GM19351 (cell line): ENCODE results near the gene E4F1.
"Not testable (repeated sequence)": the region's sequence is repeated elsewhere in the genome, so short reads cannot be mapped to it uniquely, and the experiment has no call there.

ENCODE experiments used
- ATAC-seq: cut with Tn5 transposase; IDR thresholded peaks from one replicate; pipeline ENCODE4 v1.9.1; 2021; ENCODE audit warnings: mild to moderate bottlenecking, moderate library complexity; ENCODE audit not compliant: unreplicated experiment

Gene E4F1

DNA sequence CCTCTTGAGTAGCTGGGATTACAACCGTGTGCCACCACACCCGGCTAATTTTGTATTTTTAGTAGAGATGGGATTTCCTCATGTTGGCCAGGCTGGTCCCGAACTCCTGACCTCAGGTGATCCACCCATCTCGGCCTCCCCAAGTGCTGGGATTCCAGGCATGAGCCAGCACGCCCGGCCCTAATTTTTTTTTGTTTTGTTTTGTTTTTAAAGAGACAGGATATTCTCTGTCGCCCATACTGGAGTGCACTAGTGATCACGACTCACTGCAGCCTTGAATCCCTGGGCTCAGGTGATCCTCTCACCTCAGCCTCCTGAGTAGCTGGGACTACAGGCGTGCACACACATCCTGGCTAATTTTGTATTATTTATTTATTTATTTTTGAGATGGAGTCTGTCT is 16.9 kb downstream of the E4F1 start:
- ATAC-seq = not testable (repeated sequence)

DNA sequence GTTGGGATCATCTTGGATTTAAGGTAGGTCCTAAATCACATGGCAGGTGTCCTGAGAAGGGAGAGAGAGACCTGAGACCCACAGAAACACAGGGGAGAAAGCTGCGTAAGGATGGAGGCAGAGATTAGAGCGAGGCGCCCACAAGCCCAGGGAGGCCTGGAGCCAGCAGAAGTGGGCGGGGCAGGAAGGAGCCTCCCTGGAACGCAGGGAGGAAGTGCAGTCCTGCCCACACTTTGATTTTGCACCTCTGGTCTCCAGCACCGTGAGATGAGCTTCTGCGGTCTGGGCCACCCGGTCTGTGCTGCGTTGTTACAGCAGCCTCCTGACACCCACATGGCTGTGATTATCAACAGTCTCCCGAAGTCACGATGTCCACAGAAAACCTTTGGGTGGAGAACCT is 19.2 kb downstream of the E4F1 start:
- ATAC-seq = no peak

DNA sequence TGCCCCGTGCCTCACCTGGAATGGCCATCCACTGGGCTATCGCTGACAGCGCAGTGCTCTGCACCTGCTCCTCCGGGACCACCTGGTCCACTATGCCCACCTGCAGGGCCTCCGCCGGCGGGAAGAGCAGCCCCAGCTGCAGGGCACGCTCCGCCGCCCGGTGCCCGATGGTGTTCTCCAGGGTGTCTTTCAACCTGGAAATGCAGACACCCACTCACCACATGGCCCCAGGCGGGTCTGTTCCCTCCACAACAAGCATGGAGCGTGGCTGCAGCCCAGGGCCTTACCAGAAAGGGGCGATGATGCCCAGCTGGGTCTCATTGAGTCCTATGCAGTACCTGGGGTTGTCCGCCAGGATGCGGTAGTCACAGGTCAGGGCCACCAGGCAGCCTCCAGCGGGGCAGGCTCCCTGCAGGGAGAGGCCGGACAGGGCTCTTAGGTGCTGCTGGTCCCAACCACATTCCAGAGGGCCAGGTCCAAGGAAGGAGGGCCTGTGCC is 19.7 kb downstream of the E4F1 start:
- ATAC-seq = no peak

DNA sequence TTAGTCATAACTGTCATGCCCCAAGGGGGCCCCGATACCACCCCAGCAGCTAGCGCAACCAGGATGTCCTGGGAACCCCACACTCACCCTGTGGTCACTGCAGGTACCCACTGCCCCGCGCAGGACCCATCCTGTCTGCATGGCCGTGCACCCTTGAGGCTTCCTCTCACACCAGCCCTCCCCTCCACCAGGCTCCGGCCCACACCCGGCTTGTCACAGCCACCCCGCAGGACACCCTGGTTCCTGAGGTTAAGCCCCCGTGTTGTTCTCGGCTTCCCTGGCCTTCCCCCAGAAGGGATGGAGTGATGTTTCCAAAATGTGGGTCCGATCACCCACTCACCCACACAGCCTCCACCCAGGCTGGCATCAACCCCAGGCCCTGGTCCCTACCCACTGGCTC is 20.4 kb downstream of the E4F1 start:
- ATAC-seq = no peak

DNA sequence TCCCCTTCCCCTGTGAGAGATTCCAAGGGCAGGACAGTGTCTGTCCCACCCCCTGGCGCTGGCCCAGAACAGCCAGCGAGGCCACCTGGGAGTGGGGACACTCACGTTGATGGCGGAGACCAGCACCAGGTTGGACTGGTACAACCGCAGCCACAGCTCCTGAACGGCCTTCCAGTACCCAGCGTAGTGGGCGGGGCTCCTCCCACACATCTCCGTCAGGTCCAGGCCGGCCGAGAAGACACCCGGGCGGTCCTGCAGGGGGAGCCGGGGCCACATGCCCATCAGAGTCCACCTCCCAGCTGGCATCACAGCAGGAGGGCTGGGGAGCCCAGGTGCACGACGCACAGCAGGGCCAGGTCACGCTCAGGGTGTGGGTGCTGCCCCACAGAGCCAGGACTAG is 20.9 kb downstream of the E4F1 start:
- ATAC-seq = no peak

DNA sequence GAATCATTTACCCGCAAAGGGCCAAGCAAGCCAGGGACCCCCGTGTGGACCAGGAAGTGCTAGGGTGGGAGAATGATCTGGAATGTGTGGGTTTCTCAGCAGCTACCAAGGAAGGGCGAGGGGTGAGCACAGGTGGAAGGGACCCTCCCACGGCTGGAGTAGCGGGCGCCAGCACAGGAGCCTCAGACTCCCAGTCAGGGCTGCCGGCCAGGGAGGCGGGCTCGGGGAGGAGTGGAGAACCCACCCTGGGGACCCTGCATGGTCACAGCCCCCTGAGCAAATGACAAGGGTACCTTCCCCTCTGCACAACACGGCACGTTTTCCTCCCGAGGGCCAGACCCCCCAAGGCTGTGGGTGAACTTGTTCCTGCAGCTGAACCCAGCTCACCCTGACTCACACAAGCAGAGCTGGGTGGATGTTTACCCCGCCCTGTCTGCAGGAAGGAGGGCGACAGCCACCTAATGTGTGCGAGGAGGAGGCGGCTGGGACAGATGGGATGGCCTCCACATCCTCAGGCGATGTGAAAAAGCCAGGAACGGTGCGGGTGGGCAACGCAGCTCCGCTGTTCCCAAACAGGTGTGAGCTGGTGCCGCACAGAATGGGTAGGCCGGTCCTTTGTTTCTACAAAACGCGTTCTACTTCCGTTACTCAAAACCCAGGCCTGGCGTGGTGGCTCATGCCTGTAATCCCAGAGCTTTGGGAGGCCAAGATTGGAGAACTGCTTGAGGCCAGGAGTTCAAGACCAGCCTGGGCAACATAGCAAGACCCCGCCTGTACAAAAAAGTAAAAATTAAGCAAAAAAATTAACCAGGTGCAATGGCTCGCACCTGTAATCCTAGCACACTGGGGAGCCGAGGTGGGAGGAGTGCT is 21.8 kb downstream of the E4F1 start:
- ATAC-seq = no peak

DNA sequence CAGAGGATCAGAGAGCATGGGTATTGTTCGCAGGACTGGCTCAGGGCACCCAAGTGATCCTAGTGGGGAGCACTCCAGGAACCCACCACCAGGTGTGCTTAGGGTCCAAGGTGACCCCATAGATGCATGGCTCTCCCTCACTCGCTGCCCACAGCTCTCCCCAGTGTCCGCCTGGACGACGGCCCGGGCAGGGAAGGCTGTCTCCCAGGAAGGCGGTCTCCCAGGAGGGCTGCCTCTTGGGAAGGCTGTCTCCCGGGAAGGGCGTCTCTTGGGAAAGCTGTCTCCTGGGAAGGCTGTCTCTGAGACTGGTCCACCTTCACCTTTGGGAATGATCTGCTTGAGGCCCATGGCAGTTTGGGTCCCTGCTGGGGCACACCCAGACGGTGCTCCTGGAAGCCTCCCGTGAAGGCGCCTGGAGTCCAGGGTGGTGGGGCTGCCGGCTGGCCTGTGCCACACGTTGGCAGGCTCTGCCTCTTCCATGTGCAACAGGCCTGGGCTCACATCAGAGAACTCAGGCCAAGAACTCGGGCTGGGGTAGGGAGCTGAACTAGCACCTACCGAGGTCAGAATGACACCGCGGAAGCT is 23.0 kb downstream of the E4F1 start:
- no peak for ATAC-seq

DNA sequence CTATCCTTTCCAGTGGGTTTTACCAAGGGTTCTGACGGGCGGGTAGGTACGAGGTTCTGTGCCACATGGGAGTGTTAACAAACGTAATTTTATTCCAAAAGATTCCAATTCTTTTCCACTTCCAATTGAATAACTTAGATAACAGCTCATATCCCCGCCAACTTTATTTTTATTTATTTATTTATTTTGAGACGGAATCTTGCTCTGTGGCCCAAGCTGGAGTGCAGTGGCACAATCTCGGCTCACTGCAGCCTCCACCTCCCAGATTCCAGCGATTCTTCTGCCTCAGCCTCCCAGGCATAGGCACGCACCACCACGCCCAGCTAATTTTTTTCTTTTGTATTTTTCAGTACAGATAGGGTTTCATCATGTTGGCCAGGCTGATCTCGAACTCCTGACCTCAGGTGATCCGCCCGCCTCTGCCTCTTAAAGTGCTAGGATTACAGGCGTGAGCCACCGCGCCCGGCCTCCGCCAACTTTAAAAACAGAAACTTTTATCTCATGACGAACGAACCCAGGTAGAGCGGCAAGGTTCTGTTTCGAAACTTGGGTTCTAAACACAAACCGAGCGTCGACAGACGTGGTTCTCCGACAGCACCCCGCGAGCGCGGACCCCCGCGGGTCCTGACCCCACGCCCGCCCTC is 27.4 kb downstream of the E4F1 start:
- peak; percentile 22 for ATAC-seq

DNA sequence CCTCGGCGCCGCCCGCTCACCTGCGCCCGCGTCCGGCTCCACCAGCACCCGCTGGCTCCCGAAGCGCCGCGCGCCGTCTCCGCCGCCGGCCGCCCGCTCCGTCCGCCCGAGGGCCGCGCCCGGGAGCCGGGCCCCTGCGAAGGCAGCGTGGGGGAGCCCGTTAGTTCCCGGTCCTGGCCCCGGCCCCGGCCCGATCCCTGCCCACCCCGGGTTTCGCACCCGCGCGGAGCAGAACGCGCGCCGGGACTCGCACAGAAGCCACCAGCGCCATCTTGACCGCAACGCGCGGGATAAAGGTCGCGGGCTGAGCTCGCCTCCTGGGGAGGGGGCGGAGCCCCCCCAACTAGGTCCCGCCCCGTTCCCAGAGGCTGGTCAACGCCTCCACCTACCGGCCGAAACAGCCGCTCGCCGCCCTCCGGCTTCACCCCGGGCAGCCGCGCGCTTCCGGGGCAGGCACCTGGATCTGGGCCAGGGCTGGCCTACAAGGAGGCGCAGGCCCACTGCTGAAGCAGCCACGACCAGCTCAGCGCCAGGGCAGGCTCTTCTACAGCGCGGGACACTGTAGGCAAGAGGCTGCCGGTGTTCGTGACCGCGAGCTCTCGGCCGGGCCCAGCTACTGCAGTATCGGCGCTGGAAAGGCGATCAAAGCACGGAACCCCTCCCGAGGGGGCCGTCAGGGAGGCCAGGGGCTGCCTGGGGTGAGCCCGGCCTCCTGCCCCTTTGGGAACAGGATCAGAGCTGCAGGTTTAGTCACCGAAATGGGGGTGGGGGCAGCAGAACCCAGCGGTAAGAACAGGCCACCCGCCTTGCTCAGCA is 28.1 kb downstream of the E4F1 start, which contains the start of gene ECI1:
TSS of gene ECI1 (minus strand) at position 292 of the 816 bp plus-strand sequence. CDS start at position 271, 21 bp downstream.
- peak; percentile 84 for ATAC-seq

DNA sequence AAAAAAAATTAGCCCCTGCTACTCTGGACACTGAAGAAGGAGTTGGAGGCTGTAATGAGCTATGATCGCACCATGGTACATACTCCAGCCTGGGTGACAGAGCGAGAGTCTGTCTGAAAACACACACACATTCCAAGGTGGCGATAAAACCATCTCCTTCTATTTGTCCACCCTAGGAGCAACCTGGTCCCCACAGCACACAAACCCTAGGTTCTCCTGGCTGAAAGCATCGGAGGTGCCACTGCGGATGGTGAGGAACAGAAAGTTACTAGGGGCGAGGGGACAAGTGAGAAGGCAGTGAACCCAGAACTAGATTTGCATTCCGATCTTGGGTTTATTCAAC is 29.4 kb downstream of the E4F1 start:
- no peak for ATAC-seq

DNA sequence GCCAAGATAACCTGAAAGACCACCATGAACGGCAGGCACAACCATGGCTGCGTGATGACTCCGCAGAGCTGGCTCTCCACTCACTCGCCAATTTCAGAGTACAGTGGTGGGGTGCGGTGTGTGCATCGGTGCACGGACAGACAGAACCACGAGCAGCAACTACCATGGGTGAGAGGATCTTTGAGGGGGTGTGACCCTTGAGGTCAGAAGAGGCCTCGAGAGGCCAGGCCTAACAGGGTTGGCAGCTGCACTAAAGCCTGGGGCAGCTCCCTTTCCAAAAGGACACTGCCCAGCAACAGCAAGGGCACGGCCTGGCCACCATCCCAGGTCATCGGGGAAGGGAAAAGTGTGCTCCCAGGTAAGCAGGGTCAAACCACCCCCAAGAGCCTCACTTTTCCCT is 29.9 kb downstream of the E4F1 start:
- ATAC-seq = no peak

DNA sequence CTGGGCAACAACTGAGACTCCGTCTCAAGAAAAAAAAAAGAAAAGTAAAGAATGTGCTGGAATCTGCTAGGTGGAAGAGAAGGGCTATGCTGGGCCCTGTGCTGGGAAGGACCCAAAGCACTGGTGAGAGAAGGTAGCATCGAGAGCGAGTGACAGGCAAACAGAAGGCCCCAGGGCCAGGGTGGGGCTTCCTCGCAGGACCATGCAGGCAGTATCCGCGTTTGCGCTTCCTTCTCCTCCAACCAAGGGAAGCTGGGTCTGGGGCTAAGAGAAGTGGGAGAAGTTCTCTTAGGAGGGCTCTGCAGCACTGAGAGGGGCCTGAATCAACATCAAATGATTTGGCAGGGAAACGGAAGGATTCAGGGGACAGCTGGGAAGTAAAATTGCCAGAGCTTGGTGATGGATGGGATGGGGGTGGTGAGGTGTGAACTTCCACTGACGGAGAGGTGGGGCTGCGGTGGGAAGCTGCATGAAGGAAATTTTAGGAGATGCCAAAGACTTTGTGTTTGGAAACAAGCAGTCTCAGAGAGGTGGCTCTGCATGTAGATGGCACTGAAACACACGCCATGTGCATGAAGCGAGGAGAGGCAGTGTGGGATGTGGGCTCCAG is 33.2 kb downstream of the E4F1 start:
- no peak for ATAC-seq

DNA sequence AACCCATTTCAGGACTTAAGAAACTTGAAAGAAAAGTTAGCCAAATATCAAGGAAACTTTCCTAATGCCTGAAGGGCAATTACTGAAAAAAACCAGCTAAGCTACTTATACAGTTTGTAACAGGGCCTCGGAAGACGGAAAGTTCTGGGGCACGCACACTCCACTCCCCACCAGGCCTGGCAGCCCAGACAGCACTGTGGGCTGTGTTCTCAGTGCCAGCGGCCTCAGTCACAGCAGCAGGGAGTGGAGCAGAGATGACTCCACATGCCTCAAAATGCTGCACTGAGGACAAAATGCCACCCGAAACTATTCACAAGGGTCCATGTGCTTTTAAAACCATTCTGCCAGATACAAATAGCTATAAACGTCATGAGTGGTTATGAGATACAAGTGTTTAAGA is 34.3 kb downstream of the E4F1 start:
- no peak for ATAC-seq

DNA sequence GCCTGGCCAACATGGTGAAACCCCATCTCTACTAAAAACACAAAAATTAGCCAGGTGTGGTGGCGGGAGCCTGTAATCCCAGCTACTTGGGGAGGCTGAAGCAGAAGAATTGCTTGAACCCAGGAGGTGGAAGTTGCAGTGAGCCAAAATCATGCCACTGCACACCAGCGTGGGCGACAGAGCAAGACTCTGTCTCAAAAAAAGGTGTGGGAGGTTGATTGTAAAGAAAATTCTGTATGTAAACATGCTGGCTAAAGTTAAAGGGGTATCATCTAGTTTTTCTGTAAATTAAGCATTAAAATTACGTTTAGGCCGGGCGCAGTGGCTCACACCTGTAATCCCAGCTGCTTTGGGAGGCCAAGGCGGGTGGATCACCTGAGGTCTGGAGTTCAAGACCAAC is 35.1 kb downstream of the E4F1 start:
- ATAC-seq = not testable (repeated sequence)

DNA sequence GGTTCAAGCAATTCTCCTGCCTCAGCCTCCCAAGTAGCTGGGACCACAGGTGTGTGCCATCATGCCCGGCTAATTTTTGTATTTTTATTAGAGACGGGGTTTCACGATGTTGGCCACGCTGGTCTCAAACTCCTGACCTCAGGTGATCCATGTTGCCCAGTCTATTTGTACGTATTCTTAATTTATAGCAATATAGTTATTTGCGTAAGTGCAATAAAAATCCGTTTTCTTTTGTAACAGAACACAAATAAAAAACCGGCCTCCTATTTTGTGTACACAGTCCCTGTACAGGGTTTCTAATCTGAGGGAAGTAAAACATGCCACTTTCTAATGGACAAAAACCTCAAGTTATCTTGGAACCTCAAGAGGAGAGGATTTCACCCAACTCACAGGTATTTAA is 36.9 kb downstream of the E4F1 start:
- no peak for ATAC-seq

DNA sequence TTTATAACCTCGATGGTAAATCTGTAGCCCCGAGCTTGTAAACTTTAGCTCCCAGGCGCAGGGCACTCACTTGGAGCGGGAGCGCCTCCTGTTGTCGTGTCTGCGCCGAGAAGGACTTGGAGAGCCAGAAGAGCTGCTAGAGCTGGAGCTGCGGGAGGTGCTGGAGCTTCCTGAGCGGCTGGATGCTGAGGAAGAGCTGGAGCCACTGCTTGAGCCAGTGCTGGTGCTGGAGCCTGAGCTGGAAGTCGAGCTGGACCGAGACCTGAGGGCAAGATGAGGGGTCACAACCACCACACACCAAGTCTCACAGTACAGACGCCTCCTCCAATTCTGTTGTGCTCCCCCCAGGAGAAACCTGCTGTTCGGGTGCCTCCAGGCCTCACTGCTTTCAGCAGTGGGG is 39.6 kb downstream of the E4F1 start:
- not testable (repeated sequence) for ATAC-seq

DNA sequence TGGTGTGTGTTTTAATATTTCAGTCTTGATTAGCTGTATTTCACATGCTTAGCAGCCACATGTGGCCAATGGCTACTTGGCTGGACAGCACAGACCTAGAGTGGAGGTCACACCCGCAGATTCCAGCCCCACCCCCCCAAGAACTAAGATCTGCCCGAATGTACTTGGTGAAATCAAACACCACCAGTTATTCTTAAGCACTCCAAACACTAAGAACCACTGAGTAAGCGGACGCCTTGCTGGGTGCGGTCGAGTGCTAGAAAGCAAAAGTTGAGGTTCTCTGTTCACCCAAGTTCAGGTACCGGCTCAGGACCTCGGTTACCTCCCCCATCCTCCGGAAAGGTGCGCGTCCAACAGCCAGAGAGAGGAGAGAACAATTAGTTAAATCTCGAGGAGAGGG is 43.5 kb downstream of the E4F1 start:
- not testable (repeated sequence) for ATAC-seq

DNA sequence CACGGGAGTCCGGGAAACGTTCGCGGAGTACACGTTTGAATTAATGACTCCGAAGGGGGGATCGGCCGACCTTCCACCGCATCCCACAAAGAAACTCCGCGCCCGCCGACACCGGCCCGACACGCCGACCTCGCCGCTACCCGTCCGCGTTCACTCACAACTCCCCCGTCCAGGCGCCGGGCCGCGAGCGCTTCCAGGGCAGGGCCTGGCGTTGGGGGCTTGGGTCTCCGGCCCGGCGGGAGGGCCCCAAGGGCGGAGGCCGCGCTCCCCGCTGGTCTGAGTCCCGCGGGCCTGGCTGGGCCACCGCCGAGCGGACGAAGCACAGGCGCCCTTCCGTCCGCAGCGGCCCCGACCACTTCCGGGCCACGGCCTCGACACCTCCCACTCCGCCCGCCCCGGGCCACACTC is 44.1 kb downstream of the E4F1 start:
- peak; percentile 52 for ATAC-seq

DNA sequence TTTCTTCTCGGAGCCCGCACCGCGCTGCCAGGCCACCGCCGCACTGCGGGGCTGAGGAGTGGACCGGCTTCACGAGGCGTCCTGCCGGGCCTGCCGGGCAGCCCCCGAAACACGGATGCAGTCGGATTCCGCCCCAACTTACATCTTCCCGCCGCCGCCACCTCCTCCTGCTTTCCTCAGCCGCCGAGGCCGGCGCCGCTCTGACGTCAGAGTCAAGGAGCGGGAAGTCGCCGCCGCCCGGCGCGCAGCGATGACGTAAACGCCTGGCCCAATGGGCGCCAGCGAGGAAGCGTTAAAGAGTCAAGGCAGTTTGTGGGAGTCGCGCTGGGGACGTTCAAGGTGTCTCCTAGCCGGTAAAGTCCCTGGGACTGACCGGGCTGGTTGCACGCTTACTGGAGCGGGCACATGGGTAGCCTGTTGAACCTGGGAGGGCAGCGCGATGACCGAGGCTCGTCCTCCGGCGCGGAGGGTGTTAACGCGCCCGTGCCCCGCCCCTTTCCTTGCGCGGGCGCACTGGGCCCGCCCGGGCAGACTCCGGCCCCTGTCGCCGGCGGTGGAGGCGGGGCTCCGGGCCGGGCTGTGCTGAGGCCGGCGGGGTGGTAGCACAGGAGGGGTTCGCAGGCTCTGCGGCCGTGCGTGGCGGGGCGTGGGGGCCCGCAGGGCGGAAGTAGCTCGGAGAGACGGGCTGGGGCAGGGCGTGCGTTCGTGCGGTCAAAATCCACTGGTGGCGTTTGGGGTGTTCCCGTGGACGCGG is 44.7 kb downstream of the E4F1 start, which contains the start of gene RNPS1:
TSS of gene RNPS1 (minus strand) at position 214 of the 754 bp plus-strand sequence. CDS start 3,483 bp downstream, outside the sequence.
- peak; percentile 81 for ATAC-seq

DNA sequence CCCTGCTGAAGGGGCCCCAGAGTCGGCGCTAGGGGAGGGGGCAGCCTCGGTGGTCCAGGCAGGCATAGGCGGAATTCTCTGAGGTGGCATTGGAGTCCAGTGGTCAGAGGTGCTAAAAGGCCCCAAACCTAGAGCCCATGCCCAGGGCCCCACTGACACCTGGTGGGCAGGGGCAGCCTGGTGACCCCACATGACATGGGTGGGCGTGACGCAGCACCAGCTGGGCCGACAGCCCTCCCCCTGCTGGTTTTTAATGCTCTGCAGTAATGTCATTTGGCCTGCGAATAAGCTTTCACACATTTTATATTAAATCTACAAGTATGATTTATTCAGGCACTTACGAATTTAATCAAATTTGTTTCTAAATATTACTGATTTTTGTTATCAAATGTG is 46.7 kb downstream of the E4F1 start:
- ATAC-seq = no peak
